Uterus (tissue), 4 donors: ENCODE data around the gene DCAF7. TPM values are rescaled to one million over a fixed set of nuclear protein-coding genes. Genes with fewer than 3 reads are reported as not detected.

ENCODE experiments used
- DNase-seq, 2 donors: peaks; one replicate each; pipeline ENCODE4 v3.0.0-alpha.2; 2019 to 2020
- H3K27ac ChIP-seq, 2 donors: fragments of 200-600 bp; sonication (generic); 1 replicate in 1 of 2; 2 replicates in 1 of 2; pipeline ENCODE4 v1.5.1; 2016 to 2018
- H3K27me3 ChIP-seq, 2 donors: fragments of 200-600 bp; sonication (generic); one replicate each; pipeline ENCODE4 v1.5.1; 2018 to 2019; ENCODE audit warnings: control low read depth in 1 of 2
- H3K36me3 ChIP-seq, 2 donors: fragments of 200-600 bp; sonication (generic); one replicate each; pipeline ENCODE4 v1.5.1; 2019; ENCODE audit warnings: control low read depth in 1 of 2
- H3K4me1 ChIP-seq, 2 donors: fragments of 200-600 bp; sonication (generic); one replicate each; pipeline ENCODE4 v1.5.1; 2018 to 2019; ENCODE audit warnings: control low read depth in 1 of 2
- H3K4me3 ChIP-seq, 2 donors: fragments of 200-600 bp; sonication (generic); 1 replicate in 1 of 2; 2 replicates in 1 of 2; pipeline ENCODE4 v1.5.1; 2018 to 2019; ENCODE audit warnings: mild to moderate bottlenecking in 1 of 2
- H3K9me3 ChIP-seq, 2 donors: fragments of 200-600 bp; sonication (generic); one replicate each; pipeline ENCODE4 v1.5.1; 2019; ENCODE audit warnings: control low read depth in 1 of 2
- POLR2A ChIP-seq, 2 donors: fragments of 450-650 bp; IDR thresholded peaks; one replicate each; pipeline ENCODE4 v1.6.1; 2016; ENCODE audit warnings: antibody characterized with exemption in 2 of 2, mild to moderate bottlenecking in 1 of 2, moderate library complexity in 1 of 2
- intact Hi-C: fragments of 100-400 bp; cut with DNase I; formaldehyde crosslinking; loops from one replicate; pipeline ENCODE4 v1.15.1; 2023; ENCODE audit warnings: low total_unique reads
- total RNA-seq, 4 donors: library from RNA; depleted of rRNA in 3 of 4; stranded (reverse); fragments of >200 nt in 3 of 4; gene quantifications; one replicate each; pipeline versions ENCODE4 v1.1.0 to v1.2.4, GENCODE V29; 2014 to 2023
- TF ChIP-seq, protein P1 (sequence below), 4 experiments: fragments of 200-600 bp in 2 of 4; fragments of 450-650 bp in 2 of 4; sonication (generic) in 2 of 4; IDR thresholded peaks; one replicate each; pipeline ENCODE4 v1.5.1; 2016 to 2019; ENCODE audit warnings: antibody characterized with exemption in 4 of 4, mild to moderate bottlenecking in 2 of 4, moderate library complexity in 1 of 4
- donor health status: DM: yes; HTN: yes; CAD: no.

Gene DCAF7
- total RNA-seq, 4 donors from 2014 or later, result 5.6 to 51.1 (median 25.1) TPM

DNA sequence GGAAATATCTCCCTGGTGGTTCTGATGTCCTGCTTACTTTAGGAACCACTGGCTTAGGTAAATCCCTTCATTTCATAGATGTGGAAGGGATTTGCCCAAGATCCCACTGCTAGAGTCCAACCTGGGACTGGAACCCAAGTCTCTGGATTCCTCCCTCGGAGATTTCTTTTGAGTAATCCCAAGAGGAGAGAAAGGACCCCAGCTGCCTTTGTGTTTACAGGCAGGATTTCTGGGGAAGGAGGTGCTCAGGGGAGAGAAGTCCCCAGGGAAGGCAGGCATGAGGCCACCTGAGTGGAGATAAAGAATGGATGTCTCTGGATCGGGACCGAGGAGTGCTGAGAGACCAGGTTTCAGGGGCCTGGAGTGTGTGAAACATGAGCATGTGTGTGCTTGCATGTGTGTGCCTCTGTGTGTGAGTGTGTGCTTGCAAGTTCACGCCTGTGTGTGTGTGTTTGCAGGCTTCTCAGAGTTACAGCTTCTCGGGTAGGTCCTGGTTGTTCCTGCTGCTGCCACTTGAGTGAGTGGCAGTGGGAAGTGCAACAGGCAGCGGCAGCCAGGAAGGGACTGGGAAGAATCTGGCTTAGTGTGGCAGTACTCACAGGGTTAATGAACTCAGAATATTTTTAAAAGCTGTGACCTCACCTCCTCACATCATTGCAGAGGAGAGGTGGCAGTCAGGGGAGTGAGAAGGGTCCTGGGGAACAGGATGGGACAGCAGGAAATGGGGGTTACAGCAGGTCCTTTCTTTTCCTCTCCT lies 24.9 kb upstream of the DCAF7 start:
- no peak for DNase-seq
- TF ChIP-seq, protein P1, sequence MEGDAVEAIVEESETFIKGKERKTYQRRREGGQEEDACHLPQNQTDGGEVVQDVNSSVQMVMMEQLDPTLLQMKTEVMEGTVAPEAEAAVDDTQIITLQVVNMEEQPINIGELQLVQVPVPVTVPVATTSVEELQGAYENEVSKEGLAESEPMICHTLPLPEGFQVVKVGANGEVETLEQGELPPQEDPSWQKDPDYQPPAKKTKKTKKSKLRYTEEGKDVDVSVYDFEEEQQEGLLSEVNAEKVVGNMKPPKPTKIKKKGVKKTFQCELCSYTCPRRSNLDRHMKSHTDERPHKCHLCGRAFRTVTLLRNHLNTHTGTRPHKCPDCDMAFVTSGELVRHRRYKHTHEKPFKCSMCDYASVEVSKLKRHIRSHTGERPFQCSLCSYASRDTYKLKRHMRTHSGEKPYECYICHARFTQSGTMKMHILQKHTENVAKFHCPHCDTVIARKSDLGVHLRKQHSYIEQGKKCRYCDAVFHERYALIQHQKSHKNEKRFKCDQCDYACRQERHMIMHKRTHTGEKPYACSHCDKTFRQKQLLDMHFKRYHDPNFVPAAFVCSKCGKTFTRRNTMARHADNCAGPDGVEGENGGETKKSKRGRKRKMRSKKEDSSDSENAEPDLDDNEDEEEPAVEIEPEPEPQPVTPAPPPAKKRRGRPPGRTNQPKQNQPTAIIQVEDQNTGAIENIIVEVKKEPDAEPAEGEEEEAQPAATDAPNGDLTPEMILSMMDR (IDR thresholded peaks at IDR 0.05), result no peak
- no peak for TF ChIP-seq POLR2A (IDR thresholded peaks at IDR 0.05)
- intact Hi-C loops, result no loop called here
- Histone ChIP-seq H3K27ac (no peak overlapping the region), H3K36me3 (no peaks in the 10 kb centered on the region), H3K27me3 (no peaks in the 10 kb centered on the region), H3K9me3 (no peaks in the 10 kb centered on the region), H3K4me1 (no peaks in the 10 kb centered on the region), H3K4me3 (no peak overlapping the region)

DNA sequence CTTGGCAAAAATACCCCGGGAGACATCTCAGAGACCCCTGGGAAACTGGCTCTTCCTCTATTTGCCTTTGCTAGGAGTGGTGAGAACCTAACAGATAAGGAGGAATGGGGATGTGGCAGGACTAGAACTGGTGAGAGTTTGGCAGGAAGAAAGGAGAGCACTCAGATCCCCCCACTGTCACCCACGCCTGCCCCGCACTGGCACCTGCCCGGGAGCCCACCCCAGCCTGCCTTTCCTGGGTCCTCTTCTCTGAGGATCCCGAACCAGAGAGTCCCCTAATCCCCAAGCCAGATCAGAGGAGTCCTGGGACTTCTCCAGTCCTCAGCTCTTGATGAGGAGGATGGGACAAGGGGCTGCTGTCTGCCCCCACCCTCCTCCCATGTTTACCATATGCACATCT lies 23.4 kb upstream of the DCAF7 start:
- no peak for TF ChIP-seq POLR2A (IDR thresholded peaks at IDR 0.05)
- TF ChIP-seq, protein P1 (IDR thresholded peaks at IDR 0.05), result no peak
- H3K36me3 ChIP-seq, result no peaks in the 10 kb centered on the region
- intact Hi-C loops, result no loop called here
- H3K27ac ChIP-seq, result no peak overlapping the region
- H3K4me3 ChIP-seq, result no peak overlapping the region
- no peaks in the 10 kb centered on the region for H3K9me3 ChIP-seq
- no peaks in the 10 kb centered on the region for H3K27me3 ChIP-seq
- no peak for DNase-seq
- no peaks in the 10 kb centered on the region for H3K4me1 ChIP-seq

DNA sequence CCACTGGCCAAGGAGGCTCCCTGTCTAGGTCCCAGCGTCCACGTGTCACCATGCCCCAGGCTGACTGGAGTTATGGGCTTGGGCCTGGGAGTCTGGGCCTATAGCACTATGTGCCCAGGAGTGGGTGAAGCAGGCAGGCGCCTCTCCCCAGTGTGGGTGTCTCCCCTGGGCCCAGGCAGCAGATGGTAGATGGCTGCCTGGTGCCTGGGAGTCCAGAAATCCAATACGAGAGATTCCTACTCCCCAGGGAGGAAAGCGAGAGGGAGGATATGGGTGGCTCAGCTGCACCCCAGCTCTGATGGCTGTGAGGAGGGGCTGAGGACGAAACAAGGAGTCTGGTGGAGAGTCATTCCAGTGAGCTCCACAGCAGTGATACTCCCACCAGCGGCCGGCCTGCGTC lies 22.1 kb upstream of the DCAF7 start:
- no peak overlapping the region for H3K27ac ChIP-seq
- intact Hi-C loops, result no loop called here
- TF ChIP-seq, protein P1 (IDR thresholded peaks at IDR 0.05), result no peak
- TF ChIP-seq POLR2A (IDR thresholded peaks at IDR 0.05), result no peak
- H3K4me3 ChIP-seq, result no peak overlapping the region
- H3K9me3 ChIP-seq, result no peaks in the 10 kb centered on the region
- DNase-seq, result no peak
- no peaks in the 10 kb centered on the region for H3K36me3 ChIP-seq
- H3K4me1 ChIP-seq, result no peaks in the 10 kb centered on the region
- H3K27me3 ChIP-seq, result no peaks in the 10 kb centered on the region

DNA sequence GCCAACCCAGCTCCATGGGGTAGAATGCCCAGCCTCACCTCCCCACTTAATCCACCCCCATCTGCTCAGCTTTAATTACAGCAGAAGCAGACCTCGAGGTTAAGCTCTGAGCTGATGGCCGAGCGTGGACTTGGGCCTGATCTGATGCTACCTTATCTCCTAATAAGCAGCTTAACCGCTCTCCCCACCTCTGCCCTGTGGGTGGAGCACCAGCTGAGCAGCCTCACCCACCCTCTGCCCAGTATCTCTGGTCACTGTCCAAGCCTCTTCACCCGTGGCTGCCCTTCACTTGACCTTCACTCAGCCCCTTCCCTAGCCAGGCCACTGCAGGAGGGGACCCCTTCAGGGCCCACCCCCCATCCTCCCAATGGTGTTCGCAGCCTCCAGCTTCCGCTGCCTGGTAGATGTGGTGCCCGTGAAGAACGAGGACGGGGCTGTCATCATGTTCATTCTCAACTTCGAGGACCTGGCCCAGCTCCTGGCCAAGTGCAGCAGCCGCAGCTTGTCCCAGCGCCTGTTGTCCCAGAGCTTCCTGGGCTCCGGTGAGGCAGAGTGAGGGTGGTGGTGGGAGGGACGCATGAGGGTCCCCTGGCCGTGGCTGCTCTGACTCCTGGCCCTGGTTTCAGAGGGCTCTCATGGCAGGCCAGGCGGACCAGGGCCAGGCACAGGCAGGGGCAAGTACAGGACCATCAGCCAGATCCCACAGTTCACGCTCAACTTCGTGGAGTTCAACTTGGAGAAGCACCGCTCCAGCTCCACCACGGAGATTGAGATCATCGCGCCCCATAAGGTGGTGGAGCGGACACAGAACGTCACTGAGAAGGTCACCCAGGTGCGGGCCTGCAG lies 20.3 kb upstream of the DCAF7 start:
- Histone ChIP-seq H3K4me3 (no peak overlapping the region), H3K27ac (no peak overlapping the region), H3K27me3 (no peaks in the 10 kb centered on the region), H3K36me3 (no peaks in the 10 kb centered on the region), H3K4me1 (no peaks in the 10 kb centered on the region), H3K9me3 (no peaks in the 10 kb centered on the region)
- DNase-seq, result no peak
- intact Hi-C loops, result no loop called here
- TF ChIP-seq POLR2A (IDR thresholded peaks at IDR 0.05), result no peak

DNA sequence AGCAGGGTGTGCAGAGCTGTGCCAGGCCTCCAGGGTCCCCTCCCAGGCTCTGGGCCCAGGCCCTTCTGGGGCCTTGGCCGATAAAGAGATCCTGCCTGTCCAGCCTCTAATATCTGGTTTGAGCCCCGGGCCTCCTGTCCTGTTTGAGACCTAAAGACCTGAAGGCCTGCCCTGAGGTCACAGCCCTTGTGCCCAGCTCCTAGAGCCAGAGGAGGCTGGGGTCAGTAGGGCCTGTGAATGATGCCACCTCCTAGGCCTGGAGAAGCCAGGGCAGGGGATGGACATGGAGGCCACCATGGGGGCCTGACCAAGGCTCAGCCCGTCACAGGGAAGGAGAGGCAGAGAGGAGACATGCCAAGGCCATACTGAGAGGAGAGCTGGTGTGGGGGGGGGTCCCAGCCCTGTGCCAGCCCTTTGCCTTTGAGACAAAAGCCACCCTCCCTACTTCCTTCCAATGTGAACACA lies 19.7 kb upstream of the DCAF7 start:
- no peak overlapping the region for H3K4me3 ChIP-seq
- intact Hi-C loops, result no loop called here
- H3K27ac ChIP-seq, result no peak overlapping the region
- H3K36me3 ChIP-seq, result no peaks in the 10 kb centered on the region
- H3K4me1 ChIP-seq, result no peaks in the 10 kb centered on the region
- TF ChIP-seq, protein P1 (IDR thresholded peaks at IDR 0.05), result no peak
- TF ChIP-seq POLR2A (IDR thresholded peaks at IDR 0.05), result no peak
- no peak for DNase-seq
- H3K9me3 ChIP-seq, result no peaks in the 10 kb centered on the region
- H3K27me3 ChIP-seq, result no peaks in the 10 kb centered on the region
